PC-9 (cell line): ENCODE results near the gene AUH.

Experiments used
- CTCF ChIP-seq: fragments of 200-600 bp; sonication (generic); conservative IDR thresholded peaks from 2 replicates; pipeline ENCODE4 v1.6.1; 2017; ENCODE audit warnings: mixed run types, antibody characterized with exemption, mild to moderate bottlenecking, moderate library complexity
- EZH2 ChIP-seq: fragments of 200-600 bp; sonication (generic); IDR thresholded peaks from 2 replicates; pipeline ENCODE4 v1.8.0; 2017; ENCODE audit warnings: antibody characterized with exemption, low read depth

GRCh38 chr9:91243029-91243428 is 118.7 kb downstream of the AUH start:
- TF ChIP-seq CTCF (no peak), EZH2 (no peak)
